Measurements from ENCODE around the gene CELF5. TPM values are rescaled to one million over a fixed set of nuclear protein-coding genes. Genes with fewer than 3 reads are reported as not detected.

Gene CELF5
- total RNA-seq, 1 donor from 2014 or later, result 2.3 TPM

- Mint-ChIP-seq H3K4me3 (peak overlapping the region; percentile 88), H3K36me3 (ENCODE audit: low read depth) (no peaks in the 10 kb centered on the region), H3K4me1 (peaks cover 15% of the 10 kb centered on the region), H3K9me3 (no peaks in the 10 kb centered on the region), H3K27me3 (ENCODE audit: low read depth) (no peaks in the 10 kb centered on the region), H3K27ac (ENCODE audit: unreplicated experiment) (no peak overlapping the region)
- DNase-seq (ENCODE audit: low read depth, low spot score), result no peak
- TF ChIP-seq, protein P1, sequence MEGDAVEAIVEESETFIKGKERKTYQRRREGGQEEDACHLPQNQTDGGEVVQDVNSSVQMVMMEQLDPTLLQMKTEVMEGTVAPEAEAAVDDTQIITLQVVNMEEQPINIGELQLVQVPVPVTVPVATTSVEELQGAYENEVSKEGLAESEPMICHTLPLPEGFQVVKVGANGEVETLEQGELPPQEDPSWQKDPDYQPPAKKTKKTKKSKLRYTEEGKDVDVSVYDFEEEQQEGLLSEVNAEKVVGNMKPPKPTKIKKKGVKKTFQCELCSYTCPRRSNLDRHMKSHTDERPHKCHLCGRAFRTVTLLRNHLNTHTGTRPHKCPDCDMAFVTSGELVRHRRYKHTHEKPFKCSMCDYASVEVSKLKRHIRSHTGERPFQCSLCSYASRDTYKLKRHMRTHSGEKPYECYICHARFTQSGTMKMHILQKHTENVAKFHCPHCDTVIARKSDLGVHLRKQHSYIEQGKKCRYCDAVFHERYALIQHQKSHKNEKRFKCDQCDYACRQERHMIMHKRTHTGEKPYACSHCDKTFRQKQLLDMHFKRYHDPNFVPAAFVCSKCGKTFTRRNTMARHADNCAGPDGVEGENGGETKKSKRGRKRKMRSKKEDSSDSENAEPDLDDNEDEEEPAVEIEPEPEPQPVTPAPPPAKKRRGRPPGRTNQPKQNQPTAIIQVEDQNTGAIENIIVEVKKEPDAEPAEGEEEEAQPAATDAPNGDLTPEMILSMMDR (conservative IDR thresholded peaks at IDR 0.05), result no peak
Observed at GRCh38 chr19:3186160-3186688, 38.2 kb upstream of the CELF5 start.

DNA sequence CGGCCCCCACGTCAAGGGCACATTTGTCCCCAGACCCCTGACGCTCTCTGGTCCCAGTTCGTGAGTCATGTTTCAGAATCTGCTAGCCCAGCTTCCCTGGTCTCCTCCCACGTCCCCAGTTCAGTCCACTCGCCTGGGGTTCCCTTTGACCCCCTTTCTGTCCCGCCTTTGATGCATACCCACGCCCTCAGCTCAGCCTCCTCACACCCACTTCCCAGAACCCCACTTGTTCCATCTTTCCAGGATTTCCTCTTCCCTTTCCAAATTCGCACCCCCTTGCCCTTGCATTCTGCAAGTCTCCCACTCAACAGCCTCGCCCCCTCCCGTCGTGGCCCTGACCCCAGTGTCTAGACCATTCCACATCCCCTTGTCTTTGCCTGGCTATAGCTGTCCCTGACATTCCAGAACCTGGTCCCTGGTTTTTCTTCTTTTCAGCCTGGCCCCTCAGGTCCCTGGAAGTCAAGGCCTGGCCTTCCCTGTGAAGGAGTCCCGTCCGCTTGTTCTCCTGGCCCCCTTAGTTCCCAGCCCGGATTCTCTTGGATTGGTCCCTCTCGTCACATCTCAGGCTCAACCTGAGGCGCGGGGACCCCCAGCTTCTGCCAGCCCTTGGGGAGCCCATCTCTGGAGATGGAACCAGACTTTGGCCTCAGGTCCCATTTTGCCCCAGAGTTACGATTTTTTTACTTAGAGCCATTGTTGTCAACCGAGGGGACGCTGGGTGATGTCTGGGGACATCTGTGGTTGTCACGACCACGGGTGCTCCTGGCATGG is 37.4 kb upstream of the CELF5 start:
- Mint-ChIP-seq H3K36me3 (ENCODE audit: low read depth) (no peaks in the 10 kb centered on the region), H3K4me3 (peak overlapping the region; percentile 88), H3K4me1 (peaks cover 15% of the 10 kb centered on the region), H3K27ac (ENCODE audit: unreplicated experiment) (no peak overlapping the region), H3K27me3 (ENCODE audit: low read depth) (no peaks in the 10 kb centered on the region), H3K9me3 (no peaks in the 10 kb centered on the region)
- DNase-seq (ENCODE audit: low read depth, low spot score), result no peak
- TF ChIP-seq, protein P1 (conservative IDR thresholded peaks at IDR 0.05), result no peak

GRCh38 chr19:3187662-3188511 is 36.6 kb upstream of the CELF5 start:
- Mint-ChIP-seq H3K4me3 (peak overlapping the region; percentile 88), H3K36me3 (ENCODE audit: low read depth) (no peaks in the 10 kb centered on the region), H3K27me3 (ENCODE audit: low read depth) (no peaks in the 10 kb centered on the region), H3K9me3 (no peaks in the 10 kb centered on the region), H3K4me1 (peaks cover 15% of the 10 kb centered on the region), H3K27ac (ENCODE audit: unreplicated experiment) (no peak overlapping the region)
- TF ChIP-seq, protein P1 (conservative IDR thresholded peaks at IDR 0.05), result no peak
- no peak for DNase-seq (ENCODE audit: low read depth, low spot score)

- TF ChIP-seq, protein P1 (conservative IDR thresholded peaks at IDR 0.05), result no peak
- H3K36me3 Mint-ChIP-seq (ENCODE audit: low read depth), result no peaks in the 10 kb centered on the region
- H3K9me3 Mint-ChIP-seq, result no peaks in the 10 kb centered on the region
- H3K4me1 Mint-ChIP-seq, result peaks cover 15% of the 10 kb centered on the region
- H3K4me3 Mint-ChIP-seq, result peak overlapping the region; percentile 68
- no peak overlapping the region for H3K27ac Mint-ChIP-seq (ENCODE audit: unreplicated experiment)
- no peaks in the 10 kb centered on the region for H3K27me3 Mint-ChIP-seq (ENCODE audit: low read depth)
- DNase-seq (ENCODE audit: low read depth, low spot score), result no peak
Observed at GRCh38 chr19:3188627-3189596, 35.5 kb upstream of the CELF5 start.
